Umbilical cord (tissue), 2 donors: ENCODE measurements around the gene HOXA5. TPM values are rescaled to one million over a fixed set of nuclear protein-coding genes. Genes with fewer than 3 reads are reported as not detected.

Experiments used
- DNase-seq: peaks from one replicate; pipeline ENCODE4 v3.0.0-alpha.2; 2015; ENCODE audit warnings: low spot score
- total RNA-seq: library from RNA; depleted of rRNA; stranded (reverse); fragments of >200 nt; gene quantifications from one replicate; pipeline ENCODE4 v1.2.3, GENCODE V29; 2014; ENCODE audit warnings: low replicate concordance; ENCODE audit not compliant: insufficient read depth

HOXA5 gene
- total RNA-seq, 1 donor from 2014 or later: 2.9 TPM

DNA sequence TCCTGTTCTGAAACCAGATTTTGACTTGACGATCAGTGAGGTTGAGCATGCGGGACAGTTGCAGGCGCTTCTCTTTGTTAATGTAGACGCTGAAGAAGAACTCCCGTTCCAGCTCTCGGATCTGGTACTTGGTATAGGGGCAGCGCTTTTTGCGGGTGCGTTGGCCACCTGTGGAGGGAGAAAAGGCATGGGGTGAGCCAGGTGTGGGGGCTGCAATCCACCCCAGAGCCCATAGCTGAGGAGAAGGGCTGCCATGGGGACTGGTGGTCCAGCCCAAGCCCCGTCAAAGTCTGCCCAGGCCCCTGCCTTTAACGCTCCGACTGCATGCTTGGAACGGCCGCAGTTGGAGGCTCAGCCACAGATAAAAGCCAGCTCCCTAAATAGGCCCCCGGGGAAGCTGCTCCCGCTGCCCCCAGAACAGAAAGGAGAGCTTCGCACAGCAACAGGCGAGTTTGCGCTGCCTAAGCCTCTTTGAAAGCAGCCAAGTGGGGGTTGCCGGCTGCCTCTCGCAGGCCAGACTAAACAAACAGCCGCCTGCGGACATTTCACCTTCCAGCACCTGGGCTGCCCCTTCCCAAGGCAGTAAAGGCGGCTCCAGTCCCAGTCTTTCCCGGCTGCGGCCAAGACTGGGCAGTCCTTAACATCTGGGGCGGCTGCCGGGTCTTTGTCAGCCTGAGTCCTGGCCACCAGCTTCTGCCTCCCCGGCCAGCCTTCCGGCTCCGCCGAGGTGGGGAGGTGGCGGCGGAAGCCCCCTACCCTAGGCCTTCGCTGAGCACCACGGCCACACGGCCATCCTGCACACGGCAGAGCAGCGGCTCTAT is 39.6 kb upstream of the HOXA5 start:
- DNase-seq: no peak

DNA sequence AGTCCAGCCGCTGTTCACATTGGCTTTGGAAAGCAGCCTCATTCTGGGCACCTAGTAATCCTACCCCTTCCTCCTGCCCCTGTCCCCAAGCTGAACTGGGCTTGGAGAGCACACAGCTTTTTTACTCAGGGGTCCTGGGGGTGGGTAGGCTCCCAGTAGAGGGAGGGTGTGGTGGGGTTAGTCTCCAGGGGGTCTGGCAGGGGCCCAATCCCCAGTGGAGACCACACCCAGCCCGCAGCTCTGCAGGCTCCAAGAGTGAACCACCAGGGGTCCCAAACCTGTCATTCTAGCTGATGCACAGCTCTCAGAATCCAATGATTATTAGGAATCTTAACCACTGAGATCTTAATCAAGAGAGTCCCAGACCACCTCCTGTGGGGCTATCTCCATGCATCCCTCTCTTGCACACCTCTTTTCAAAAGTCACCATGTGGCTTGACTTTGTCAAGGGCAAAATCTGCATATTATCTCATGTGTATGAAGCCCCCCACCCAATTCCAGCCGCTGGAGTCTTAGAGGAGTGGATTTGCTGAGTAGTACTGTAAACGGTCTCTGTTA is 38.9 kb upstream of the HOXA5 start:
- DNase-seq: no peak

DNA sequence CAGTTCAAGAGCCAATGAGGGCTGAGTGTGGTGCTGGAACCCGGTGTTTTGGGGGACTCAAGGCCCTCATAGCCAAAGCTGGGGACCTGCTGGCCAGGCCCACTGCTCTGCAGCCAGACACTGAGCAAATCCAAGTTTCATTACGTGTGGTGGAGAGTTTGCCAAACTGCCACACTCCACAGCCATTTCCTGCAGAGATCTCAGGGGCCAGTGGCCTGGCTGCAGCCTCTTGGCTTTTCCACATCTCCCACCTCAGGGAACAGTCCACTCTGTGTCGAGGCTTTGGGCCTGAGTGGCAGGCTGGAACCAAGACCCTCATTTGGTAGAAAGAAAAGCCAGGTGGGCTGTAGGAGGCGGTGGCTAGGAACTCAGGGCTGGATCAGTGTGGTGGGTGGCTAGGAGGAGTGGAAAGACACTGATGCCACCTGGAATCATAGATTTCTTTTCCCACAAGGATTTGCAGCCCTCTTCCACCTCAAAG is 38.4 kb upstream of the HOXA5 start:
- no peak for DNase-seq

DNA sequence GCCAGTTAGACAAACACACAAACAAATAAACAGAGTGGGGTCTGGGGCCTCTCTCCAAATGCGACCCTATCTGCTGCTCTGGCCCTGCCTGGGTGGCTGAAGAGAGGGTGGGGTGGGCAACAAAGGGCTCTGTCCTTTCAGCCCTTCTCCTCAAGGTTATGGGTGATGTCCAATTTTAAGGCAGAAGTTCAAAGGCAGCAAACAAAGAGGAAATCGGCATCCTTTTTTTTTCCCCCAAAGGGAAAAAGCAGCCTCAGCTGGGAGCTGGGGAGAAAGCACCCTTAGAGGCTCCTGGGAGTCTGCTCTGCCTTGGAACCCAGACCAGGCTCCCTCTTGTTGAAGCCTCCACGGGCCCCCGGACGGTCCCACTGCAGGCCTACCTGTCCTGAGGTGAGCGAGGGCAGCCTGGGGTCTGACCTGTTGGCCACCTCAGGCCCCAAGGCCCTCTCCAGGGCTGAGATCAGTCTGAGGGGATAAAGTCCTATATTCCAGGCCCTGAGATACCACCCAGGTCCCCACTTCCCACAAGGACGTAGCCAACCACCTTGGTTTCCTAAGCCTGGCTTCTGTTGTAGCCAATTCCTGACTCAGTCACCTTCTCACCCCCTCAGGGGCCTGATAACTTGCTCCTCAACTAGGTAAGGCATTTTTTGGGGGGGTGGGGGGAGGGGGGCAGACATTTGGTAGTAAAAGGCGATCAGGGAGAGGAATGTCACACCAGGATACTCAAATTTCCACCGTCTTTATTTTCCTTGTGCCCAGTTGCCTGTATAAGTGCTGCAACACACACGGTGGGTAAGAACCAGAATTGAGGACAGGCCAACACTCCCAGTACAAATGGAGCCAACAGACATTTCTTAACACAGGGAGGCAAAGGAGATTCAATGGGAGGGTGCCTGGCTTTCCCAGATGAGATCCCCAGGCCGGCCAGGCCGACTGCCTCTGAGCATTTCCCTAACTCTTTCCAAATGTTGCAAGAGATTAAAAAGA is 37.2 kb upstream of the HOXA5 start:
- DNase-seq: no peak

DNA sequence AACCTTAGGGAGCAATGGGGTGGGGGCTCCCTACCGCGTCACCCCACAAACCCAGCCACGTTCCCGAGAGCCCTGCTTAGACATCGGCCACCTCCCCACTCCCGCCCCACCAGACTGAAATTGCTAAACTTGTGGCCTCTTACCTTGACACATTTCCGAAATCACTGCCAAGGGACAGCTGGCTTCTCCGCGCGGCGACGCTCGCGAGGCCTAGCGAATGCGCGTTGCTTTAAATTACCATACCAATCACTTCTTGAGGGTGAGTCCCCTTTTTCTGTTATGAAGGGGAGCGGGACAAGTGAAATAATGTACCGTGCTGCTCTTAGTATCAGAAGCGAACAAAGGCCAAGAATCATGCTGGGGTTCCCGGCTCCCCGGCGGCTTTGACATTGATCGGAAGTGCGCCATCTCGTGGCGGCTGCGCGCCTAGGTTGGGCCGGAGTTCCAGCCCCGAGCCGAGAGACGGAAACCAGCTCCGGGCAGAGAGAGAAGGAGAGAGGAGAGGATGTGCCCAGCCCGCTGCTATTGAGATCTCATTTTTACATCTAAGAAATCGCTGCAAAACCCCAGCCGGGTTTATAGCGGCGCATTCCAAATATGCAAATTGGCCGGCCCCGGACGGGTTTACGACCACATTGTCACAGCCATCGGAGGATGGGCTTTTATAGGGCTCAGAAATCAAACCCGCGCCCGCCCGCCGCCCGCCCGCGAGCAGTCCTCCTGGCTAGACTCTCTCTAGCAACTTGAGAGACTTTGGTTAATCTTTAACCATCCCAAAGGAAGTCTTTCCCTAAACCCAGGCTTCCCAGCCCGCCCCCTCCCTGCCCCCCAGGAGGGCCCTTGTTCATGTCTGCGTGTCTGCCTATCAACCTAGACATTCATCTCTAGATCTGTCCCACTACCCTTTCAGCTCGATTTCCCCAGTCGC is 36.3 kb upstream of the HOXA5 start:
- DNase-seq: peak; percentile 94

DNA sequence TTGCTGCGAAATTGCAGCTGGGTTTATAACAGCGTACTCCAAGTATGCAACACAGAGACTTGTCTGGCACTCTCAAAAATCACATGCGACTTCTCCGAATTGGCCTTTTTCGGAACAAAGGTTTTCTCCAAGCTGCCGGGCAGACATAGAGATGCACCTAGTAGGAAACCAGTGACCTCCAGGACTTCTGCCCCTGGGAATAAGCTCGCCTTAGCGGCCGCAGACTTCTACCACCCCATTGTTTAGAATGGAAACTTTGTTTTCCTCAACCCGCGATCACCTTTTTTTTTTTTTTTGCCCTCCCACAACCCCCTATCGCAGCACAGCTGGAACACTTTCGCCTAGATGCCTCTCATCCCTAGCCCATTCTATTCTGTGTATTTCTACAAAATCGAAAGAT is 35.5 kb upstream of the HOXA5 start:
- DNase-seq: no peak

DNA sequence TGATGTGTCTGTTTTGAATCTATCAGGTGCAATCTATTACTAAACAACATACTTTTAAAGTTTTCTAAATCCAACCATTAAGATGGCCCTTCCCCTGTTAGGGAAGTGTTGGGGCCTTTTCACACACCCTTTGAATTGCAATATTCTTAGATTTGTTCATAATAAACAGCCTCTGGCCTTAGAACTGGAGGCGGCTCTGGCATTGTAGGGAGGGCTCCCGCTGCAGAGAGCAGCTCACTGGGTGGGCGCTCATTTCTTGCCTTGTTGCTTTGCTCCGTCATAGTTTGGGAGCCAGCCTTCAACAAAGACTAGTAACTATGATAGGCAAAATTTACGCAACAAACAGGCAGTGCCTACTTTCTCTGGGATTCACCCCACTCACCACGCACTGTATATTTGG is 34.9 kb upstream of the HOXA5 start:
- DNase-seq: no peak

DNA sequence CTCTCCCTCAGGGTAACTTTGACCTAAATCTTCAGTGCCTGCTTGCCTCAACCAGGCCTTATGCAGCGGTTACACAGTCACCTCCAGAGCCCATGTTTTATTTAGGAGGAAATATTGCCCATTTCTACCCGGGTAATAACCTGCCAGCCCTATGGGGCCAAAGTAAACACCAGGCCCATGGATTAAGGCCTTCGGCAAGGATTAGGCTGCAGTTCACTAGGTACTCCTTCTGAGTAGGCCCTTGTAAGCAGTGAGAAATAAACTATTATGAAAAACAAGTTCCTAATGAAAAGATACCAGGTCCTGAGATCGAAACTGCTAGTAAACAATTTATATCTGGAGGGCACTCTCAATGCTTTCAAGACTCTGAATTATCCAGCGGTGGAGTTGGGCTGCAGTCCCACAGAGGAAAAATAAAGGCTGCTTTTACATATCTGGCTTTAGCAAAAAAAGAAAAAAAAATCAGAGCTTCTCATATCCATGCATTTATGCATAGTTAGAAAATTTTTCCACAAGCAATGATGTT is 34.4 kb upstream of the HOXA5 start:
- DNase-seq: no peak

DNA sequence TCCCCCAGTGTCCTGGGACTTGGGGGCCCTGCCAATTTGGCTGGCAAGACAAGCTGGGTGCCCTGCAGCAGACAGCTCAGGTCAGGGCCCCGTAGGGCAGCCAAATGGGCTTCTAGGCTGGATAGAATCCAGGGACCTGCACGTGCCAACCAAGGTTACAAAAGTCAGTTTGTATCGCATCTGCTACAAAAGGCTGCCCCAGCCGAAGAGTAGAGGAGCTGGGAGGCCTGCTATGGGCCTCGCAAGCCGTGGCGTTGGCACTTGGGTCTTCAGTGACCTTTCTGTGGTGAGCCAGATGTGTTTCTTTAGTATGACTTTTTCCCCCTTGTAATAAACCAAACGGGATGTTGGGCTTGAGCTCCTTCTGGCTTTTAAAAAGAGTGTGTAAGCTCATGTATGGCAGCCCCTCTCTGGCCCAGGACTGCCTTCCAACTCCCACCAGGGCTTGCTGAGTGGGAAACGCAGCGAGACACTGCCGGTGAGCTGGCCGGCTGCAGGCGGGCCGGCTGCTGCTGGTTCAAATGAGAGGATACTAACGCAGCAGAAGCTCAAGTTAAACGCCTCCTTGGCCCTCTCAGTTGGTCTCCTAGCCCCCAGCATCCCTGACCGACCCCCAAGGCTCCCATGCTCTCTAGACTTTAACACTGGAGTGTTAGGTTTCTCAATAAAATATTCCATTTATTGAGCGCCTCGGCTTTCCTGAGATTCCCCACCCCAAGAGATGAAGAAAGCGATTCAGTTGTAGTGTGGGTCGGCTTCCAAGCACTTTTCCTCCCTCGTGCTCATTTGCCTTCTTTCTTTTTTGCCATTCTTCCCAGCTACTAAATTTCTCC is 33.7 kb upstream of the HOXA5 start:
- DNase-seq: no peak

DNA sequence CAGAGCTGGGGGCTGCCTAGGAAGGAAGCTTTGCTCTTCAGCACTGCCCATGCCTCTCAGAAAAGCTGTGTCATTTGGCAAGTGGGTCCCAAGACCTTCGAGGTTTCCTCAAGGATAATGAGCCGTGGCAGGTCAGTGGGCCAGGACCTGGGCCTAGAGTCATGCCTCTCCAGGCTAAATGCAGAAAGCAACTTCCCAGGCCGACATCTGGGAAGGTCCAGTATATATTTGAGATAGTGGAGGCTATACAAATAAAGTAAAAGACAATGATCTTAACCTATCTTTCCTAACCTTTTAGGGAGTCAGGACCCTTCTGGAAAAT is 33.0 kb upstream of the HOXA5 start:
- no peak for DNase-seq

DNA sequence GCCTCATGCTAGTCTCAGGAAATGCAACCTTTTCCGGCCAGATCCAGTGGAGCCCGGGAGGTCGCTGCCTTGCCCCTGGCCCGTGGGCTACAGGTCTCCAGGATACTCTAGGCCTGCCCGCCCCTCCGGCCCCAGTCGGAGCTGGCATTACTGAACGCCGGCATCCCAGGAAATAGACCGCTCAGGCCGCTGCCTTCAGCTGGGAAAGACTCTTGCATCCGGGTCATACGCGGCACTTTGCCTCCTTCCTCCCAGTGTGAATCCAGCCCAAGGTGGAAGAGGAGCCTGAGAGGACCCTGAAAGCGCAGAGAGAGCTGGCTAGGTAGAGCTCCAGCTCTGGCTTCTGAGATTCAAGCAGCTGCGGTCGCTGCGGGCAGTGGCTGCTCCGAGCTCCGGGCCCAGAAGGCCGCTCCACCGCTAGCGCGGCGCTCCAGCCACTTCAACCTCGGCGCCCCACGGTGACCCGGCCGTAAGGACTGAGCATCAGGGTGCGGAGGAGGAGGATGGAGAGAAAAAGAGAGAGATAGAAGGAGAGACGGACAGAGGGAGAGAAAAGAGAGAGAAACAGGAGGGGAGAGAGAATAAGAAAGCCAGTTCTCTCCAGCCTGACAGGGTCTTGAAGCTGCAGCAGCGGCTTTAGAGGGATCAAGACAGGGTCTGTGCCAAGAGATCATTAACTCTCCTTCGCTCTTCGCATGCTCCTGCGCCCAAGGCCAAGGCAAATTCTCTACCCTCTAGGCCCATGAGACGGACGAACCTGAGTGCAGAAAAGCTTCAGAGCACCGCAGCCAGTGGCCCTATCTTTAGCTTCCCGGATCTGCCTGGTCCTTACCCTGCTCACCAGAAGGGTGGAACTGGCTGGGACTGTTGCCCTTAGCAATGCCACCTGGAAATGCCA is 32.4 kb upstream of the HOXA5 start:
- peak; percentile 81 for DNase-seq

DNA sequence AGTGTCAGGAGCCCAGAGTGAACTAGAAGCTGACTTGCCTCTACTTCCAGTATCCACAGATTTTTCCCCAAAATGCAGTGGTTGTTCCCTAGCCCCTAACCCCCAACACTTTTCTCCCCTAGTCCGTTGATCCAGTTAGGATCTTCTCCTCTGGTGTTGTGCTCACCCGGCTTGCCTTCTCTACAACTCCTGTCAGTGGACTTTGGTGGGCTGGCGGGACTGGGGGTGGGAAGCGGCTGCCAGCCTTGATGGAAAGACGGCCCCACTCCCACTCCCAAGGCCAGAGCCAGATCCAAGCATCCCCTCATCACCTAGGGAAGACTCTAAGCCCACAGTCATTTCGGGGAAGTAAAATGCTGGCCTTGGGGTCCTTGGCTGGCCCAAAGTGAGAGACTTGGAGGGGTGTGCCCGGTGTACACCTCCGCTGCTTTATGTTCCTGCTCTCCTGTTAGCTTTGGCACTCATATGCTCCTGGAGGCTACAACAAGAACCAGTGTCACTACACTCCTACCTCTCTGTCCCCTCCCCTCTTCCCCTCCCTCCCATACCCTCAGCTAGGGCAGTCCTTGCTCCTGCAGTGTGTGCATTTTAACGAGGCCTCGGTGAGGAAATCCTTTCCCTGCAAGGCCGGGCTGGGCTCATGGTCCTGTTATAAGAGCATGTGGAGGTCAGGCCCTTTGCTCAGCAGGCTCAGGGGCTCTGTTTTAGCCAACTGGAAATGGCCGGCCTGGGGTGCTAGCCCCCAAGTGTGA is 31.6 kb upstream of the HOXA5 start:
- no peak for DNase-seq

DNA sequence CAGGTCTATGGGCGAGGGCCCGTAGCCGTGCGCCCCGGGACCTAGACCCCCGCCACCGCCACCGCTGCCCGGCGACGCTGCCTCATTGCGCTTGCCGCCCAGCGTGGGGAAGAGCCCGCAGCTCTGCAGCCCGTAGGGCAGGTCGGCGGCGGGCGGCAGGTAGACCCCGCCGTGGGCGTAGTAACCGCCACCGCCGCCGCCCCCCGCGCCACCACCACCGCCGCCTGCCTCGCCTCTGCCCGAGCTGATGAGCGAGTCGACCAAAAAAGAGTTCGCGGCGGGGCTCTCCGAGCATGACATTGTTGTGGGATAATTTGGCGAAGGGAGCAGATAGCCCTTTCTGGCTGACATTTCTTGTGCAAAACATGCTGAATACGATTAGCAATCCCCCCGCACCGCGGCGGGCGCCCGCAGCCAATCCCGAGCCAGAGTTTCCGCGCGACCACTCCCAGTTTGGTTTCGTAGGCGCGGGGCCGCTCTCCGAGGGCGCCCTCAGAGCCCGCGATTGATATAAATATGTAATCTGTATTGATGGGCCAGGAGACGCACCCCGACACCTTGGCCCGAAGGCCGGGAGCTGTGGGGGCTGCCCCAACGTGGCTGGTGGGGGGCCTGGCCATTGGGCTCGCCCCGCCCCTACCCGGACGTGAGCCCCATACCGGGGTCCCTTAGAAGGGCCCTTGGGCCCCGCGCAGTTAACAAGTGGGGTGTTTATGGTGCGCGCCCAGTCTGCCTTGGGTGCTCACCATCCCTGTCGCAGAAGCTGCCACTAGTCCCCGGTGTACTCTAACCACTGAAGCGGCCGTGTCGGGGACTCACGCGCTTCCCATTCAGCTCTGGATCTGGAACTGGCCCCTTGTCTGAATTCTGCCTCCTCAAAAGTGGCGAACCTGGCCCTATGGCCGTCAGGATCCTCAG is 30.7 kb upstream of the HOXA5 start, which contains the start of gene HOXA10:
Gene HOXA10, minus strand, starts transcription at position 365 of the 918 bp plus-strand sequence. Its CDS starts 14 bp downstream, at position 351.
- DNase-seq: no peak

DNA sequence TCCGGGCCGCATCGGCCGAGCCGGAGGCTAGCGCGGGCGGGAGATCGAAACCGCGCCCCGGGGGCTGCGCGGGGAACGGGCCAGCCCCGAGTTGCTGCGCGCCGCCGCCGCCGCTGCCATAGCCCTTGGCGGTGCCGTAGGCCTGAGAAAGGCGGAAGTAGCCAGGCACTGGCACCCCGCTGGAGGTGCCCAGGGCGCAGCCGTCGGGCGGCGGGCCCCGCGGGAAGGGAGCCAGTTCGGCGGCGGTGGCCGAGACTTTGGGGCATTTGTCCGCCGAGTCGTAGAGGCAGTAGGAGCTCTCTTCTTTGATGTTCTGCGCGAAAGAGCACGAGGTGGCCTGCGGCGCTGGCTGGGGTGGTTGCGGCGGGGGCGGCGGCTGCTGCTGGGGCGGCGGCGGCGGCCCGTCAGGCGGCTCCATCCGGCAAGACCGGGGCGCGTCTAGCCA is 30.1 kb upstream of the HOXA5 start:
- no peak for DNase-seq

DNA sequence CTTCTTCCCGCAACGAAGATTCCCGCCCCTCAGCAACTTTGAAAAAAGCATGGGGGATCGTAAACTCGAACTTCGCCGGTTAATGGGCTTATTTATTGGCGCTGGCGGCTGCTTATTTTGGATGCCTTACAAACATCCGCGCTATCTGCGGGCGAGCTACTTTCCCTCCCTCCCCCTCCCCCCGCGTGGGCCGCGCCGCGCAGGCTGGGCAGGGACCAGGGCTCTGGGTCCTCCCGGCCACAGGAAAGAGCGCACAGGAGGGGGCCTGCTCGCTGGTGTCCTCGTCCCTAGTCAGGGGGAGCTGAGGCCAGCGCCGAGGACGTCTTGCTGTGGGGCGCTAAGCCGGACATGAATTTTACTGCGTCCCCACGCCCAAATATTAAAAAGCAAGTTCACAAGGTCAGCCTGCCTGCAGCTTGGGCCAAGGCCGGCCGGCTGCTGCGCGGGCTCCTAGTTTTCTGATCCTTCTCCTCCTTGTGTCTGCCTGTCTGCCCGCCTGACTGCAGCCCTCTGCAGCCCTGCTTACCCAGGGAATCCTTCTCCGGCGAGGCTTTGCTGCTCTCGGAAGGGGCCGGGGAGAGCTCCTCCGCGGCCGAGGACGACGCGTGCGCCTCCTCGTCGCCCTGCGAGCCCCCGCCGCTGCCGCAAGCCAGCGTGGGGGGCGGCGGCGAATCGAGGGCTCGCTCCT is 29.5 kb upstream of the HOXA5 start:
- DNase-seq: peak; percentile 83

DNA sequence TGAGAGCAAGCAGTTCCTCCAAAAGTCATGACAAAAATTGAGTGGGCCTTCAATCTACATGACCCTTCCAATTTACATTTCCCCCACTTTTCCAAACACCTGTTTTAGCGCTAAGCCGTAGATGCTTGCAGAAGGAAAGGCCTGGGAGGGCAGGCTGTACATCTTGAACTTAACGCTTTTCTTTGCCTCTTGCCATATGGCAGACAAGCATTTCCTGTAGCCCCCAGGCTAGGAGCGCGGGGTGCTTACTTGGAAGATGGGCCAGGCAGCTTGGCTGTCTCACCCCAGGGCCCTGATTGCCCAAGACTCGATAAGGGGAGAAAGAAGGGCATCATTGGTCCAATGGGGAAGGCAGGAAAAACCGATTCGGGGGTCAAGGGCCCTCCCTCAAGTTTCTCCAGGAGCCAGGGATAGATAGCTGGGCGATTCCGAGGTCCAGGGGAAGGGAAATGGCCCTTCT is 28.9 kb upstream of the HOXA5 start:
- no peak for DNase-seq
